ENCODE measurements around the gene ST3GAL4. TPM values are rescaled to one million over a fixed set of nuclear protein-coding genes. Genes with fewer than 3 reads are reported as not detected.

Gene ST3GAL4
- total RNA-seq, 1 experiment from 2014 or later, result 11.2 TPM

GRCh38 chr11:126391970-126392632 lies 36.6 kb downstream of the ST3GAL4 start:
- no peaks in the 10 kb centered on the region for H3K9me3 ChIP-seq
- H3K36me3 ChIP-seq (ENCODE audit: control insufficient read depth, insufficient read depth, low read length), result no peaks in the 10 kb centered on the region
- CTCF ChIA-PET, result interaction anchor here (0.6 kb wide), 2 partner anchors 18 to 181 kb away, joined by 5 to 7 read pairs; no protein-coding TSS in a partner anchor
- H3K36me3 Mint-ChIP-seq (ENCODE audit: insufficient read depth, unreplicated experiment), result no peaks in the 10 kb centered on the region
- BruUV-seq (replicated peaks), result no TSS peak
- peak in 1 of 2 experiments; percentile 51 for DNase-seq
- H3K4me1 ChIP-seq, result no peaks in the 10 kb centered on the region
- TF ChIP-seq, protein P1, sequence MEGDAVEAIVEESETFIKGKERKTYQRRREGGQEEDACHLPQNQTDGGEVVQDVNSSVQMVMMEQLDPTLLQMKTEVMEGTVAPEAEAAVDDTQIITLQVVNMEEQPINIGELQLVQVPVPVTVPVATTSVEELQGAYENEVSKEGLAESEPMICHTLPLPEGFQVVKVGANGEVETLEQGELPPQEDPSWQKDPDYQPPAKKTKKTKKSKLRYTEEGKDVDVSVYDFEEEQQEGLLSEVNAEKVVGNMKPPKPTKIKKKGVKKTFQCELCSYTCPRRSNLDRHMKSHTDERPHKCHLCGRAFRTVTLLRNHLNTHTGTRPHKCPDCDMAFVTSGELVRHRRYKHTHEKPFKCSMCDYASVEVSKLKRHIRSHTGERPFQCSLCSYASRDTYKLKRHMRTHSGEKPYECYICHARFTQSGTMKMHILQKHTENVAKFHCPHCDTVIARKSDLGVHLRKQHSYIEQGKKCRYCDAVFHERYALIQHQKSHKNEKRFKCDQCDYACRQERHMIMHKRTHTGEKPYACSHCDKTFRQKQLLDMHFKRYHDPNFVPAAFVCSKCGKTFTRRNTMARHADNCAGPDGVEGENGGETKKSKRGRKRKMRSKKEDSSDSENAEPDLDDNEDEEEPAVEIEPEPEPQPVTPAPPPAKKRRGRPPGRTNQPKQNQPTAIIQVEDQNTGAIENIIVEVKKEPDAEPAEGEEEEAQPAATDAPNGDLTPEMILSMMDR (IDR thresholded peaks at IDR 0.05; ENCODE audit: insufficient read depth in 1 of 2, low read depth in 1 of 2, low read length in 1 of 2, severe bottlenecking in 1 of 2, unreplicated experiment in 1 of 2), result peak; percentile 31 to 91
- no peak overlapping the region for H3K27ac Mint-ChIP-seq (ENCODE audit: unreplicated experiment)
- H3K4me3 ChIP-seq (ENCODE audit: low read depth, low read length), result no peak overlapping the region
- POLR2A ChIA-PET, result no interaction called here
- H3K27me3 Mint-ChIP-seq (ENCODE audit: insufficient read depth, unreplicated experiment), result no peaks in the 10 kb centered on the region
- no peaks in the 10 kb centered on the region for H3K4me1 Mint-ChIP-seq (ENCODE audit: low read depth, unreplicated experiment)
- no peak overlapping the region for H3K4me3 Mint-ChIP-seq (ENCODE audit: unreplicated experiment)
- intact Hi-C loops (cut with micrococcal nuclease; ENCODE audit: unreplicated experiment), result loop anchor here (1.0 kb wide), 1 partner anchor 82 kb away; no protein-coding TSS in a partner anchor
- no peaks in the 10 kb centered on the region for H3K9me3 Mint-ChIP-seq (ENCODE audit: unreplicated experiment)
- no peaks in the 10 kb centered on the region for H3K27me3 ChIP-seq (replicated peaks; ENCODE audit: control insufficient read depth, insufficient read depth, low read length)

- POLR2A ChIA-PET, result no interaction called here
- H3K27me3 ChIP-seq (replicated peaks; ENCODE audit: control insufficient read depth, insufficient read depth, low read length), result no peaks in the 10 kb centered on the region
- CTCF ChIA-PET, result interaction anchor here (0.6 kb wide), 1 partner anchor 19 kb away, joined by 7 read pairs; no protein-coding TSS in a partner anchor
- Mint-ChIP-seq H3K27me3 (ENCODE audit: insufficient read depth, unreplicated experiment) (no peaks in the 10 kb centered on the region), H3K9me3 (ENCODE audit: unreplicated experiment) (no peaks in the 10 kb centered on the region), H3K36me3 (ENCODE audit: insufficient read depth, unreplicated experiment) (no peaks in the 10 kb centered on the region), H3K4me1 (ENCODE audit: low read depth, unreplicated experiment) (no peaks in the 10 kb centered on the region), H3K4me3 (ENCODE audit: unreplicated experiment) (no peak overlapping the region), H3K27ac (ENCODE audit: unreplicated experiment) (no peak overlapping the region)
- H3K4me3 ChIP-seq (ENCODE audit: low read depth, low read length), result no peak overlapping the region
- H3K9me3 ChIP-seq, result no peaks in the 10 kb centered on the region
- TF ChIP-seq, protein P1 (IDR thresholded peaks at IDR 0.05; ENCODE audit: insufficient read depth in 1 of 2, low read depth in 1 of 2, low read length in 1 of 2, severe bottlenecking in 1 of 2, unreplicated experiment in 1 of 2), result no peak
- no peak for DNase-seq
- intact Hi-C loops (cut with micrococcal nuclease; ENCODE audit: unreplicated experiment), result loop anchor here (1.0 kb wide), 1 partner anchor 82 kb away; no protein-coding TSS in a partner anchor
- no peaks in the 10 kb centered on the region for H3K36me3 ChIP-seq (ENCODE audit: control insufficient read depth, insufficient read depth, low read length)
- no peaks in the 10 kb centered on the region for H3K4me1 ChIP-seq
- no TSS peak for BruUV-seq (replicated peaks)
Observed at GRCh38 chr11:126392633-126393013, 37.1 kb downstream of the ST3GAL4 start.

DNA sequence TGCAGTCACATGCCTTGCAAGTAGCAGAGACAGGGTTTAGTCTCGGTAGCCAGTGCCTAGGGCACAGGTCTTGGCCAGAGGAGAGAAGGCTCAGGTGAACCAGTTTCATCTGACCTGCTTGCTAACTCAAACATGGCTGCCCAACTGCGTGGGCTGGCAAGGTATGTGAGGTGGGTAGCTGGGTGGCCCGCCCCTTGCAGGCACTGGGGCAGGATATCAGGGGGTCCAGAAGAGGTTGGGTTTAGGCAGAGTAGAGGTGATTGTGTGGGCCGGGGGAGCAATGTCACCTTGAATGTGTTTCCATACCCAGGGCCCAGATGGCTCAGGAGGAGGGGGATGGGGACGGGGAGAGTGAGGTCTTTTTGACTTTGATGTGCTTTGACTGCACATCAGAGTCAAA lies 37.7 kb downstream of the ST3GAL4 start:
- CTCF ChIA-PET, result no interaction called here
- no peak overlapping the region for H3K27ac Mint-ChIP-seq (ENCODE audit: unreplicated experiment)

More for the DNA sequence above, 37.7 kb downstream of the ST3GAL4 start:
- TF ChIP-seq, protein P1 (IDR thresholded peaks at IDR 0.05; ENCODE audit: insufficient read depth in 1 of 2, low read depth in 1 of 2, low read length in 1 of 2, severe bottlenecking in 1 of 2, unreplicated experiment in 1 of 2), result no peak
- no peaks in the 10 kb centered on the region for H3K36me3 ChIP-seq (ENCODE audit: control insufficient read depth, insufficient read depth, low read length)
- H3K9me3 Mint-ChIP-seq (ENCODE audit: unreplicated experiment), result no peaks in the 10 kb centered on the region
- no peaks in the 10 kb centered on the region for H3K4me1 Mint-ChIP-seq (ENCODE audit: low read depth, unreplicated experiment)
- intact Hi-C loops (cut with micrococcal nuclease; ENCODE audit: unreplicated experiment), result no loop called here
- BruUV-seq (replicated peaks), result no TSS peak
- H3K9me3 ChIP-seq, result no peaks in the 10 kb centered on the region
- no peaks in the 10 kb centered on the region for H3K4me1 ChIP-seq
- no peaks in the 10 kb centered on the region for H3K27me3 Mint-ChIP-seq (ENCODE audit: insufficient read depth, unreplicated experiment)
- H3K4me3 Mint-ChIP-seq (ENCODE audit: unreplicated experiment), result no peak overlapping the region
- no peaks in the 10 kb centered on the region for H3K36me3 Mint-ChIP-seq (ENCODE audit: insufficient read depth, unreplicated experiment)
- POLR2A ChIA-PET, result no interaction called here
- no peak overlapping the region for H3K4me3 ChIP-seq (ENCODE audit: low read depth, low read length)
- DNase-seq, result no peak
- H3K27me3 ChIP-seq (replicated peaks; ENCODE audit: control insufficient read depth, insufficient read depth, low read length), result no peaks in the 10 kb centered on the region
